Measurements from ENCODE around the gene HS6ST3.

DNA sequence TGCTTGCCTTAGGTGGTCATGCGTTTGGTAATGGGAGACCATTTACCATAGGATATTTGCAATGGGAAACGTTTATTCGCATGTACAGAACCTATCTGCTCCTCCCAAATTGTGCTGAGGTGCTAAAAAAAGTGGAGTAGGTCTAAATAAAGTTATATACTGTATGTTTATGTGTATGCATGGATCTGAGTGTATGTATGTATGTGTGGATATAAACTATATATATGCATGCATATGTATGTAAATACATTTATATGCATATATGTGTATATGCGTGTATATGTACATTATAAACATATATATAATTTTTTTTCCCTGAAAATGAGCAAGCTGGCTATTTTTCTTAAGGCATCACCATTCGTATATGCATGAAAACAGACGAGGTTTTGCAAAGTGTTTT lies 95.9 kb downstream of the HS6ST3 start:
- TF ChIP-seq CTCF (IDR thresholded peaks at IDR 0.05): no peak
- TF ChIP-seq, protein P1, sequence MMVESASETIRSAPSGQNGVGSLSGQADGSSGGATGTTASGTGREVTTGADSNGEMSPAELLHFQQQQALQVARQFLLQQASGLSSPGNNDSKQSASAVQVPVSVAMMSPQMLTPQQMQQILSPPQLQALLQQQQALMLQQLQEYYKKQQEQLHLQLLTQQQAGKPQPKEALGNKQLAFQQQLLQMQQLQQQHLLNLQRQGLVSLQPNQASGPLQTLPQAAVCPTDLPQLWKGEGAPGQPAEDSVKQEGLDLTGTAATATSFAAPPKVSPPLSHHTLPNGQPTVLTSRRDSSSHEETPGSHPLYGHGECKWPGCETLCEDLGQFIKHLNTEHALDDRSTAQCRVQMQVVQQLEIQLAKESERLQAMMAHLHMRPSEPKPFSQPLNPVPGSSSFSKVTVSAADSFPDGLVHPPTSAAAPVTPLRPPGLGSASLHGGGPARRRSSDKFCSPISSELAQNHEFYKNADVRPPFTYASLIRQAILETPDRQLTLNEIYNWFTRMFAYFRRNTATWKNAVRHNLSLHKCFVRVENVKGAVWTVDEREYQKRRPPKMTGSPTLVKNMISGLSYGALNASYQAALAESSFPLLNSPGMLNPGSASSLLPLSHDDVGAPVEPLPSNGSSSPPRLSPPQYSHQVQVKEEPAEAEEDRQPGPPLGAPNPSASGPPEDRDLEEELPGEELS (CRISPR knock-in tag; IDR thresholded peaks at IDR 0.05): no peak
- no peak for TF ChIP-seq AFF4 (CRISPR knock-in tag; IDR thresholded peaks at IDR 0.05; ENCODE audit: borderline replicate concordance)
- TF ChIP-seq E2F4 (CRISPR knock-in tag; IDR thresholded peaks at IDR 0.05; ENCODE audit: borderline replicate concordance, low read depth): no peak
- TF ChIP-seq, protein P2, sequence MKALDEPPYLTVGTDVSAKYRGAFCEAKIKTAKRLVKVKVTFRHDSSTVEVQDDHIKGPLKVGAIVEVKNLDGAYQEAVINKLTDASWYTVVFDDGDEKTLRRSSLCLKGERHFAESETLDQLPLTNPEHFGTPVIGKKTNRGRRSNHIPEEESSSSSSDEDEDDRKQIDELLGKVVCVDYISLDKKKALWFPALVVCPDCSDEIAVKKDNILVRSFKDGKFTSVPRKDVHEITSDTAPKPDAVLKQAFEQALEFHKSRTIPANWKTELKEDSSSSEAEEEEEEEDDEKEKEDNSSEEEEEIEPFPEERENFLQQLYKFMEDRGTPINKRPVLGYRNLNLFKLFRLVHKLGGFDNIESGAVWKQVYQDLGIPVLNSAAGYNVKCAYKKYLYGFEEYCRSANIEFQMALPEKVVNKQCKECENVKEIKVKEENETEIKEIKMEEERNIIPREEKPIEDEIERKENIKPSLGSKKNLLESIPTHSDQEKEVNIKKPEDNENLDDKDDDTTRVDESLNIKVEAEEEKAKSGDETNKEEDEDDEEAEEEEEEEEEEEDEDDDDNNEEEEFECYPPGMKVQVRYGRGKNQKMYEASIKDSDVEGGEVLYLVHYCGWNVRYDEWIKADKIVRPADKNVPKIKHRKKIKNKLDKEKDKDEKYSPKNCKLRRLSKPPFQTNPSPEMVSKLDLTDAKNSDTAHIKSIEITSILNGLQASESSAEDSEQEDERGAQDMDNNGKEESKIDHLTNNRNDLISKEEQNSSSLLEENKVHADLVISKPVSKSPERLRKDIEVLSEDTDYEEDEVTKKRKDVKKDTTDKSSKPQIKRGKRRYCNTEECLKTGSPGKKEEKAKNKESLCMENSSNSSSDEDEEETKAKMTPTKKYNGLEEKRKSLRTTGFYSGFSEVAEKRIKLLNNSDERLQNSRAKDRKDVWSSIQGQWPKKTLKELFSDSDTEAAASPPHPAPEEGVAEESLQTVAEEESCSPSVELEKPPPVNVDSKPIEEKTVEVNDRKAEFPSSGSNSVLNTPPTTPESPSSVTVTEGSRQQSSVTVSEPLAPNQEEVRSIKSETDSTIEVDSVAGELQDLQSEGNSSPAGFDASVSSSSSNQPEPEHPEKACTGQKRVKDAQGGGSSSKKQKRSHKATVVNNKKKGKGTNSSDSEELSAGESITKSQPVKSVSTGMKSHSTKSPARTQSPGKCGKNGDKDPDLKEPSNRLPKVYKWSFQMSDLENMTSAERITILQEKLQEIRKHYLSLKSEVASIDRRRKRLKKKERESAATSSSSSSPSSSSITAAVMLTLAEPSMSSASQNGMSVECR (CRISPR knock-in tag; IDR thresholded peaks at IDR 0.05; ENCODE audit: borderline replicate concordance): no peak
- no peak for TF ChIP-seq NR1H2 (CRISPR knock-in tag; IDR thresholded peaks at IDR 0.05)
- no peak for TF ChIP-seq ATF2 (CRISPR knock-in tag; IDR thresholded peaks at IDR 0.05; ENCODE audit: borderline replicate concordance, low read depth)
- TF ChIP-seq MAX (CRISPR knock-in tag; IDR thresholded peaks at IDR 0.05): no peak

All from WTC11 (cell line).